GM21423 (cell line): ENCODE measurements around the gene ITFG2.
"Not testable (repeated sequence)": the region's sequence is repeated elsewhere in the genome, so short reads cannot be mapped to it uniquely, and the experiment has no call there.

Source experiments
- ATAC-seq: cut with Tn5 transposase; IDR thresholded peaks from one replicate; pipeline ENCODE4 v1.9.1; 2021; ENCODE audit warnings: mild to moderate bottlenecking, moderate library complexity; ENCODE audit not compliant: unreplicated experiment

ITFG2 gene

DNA sequence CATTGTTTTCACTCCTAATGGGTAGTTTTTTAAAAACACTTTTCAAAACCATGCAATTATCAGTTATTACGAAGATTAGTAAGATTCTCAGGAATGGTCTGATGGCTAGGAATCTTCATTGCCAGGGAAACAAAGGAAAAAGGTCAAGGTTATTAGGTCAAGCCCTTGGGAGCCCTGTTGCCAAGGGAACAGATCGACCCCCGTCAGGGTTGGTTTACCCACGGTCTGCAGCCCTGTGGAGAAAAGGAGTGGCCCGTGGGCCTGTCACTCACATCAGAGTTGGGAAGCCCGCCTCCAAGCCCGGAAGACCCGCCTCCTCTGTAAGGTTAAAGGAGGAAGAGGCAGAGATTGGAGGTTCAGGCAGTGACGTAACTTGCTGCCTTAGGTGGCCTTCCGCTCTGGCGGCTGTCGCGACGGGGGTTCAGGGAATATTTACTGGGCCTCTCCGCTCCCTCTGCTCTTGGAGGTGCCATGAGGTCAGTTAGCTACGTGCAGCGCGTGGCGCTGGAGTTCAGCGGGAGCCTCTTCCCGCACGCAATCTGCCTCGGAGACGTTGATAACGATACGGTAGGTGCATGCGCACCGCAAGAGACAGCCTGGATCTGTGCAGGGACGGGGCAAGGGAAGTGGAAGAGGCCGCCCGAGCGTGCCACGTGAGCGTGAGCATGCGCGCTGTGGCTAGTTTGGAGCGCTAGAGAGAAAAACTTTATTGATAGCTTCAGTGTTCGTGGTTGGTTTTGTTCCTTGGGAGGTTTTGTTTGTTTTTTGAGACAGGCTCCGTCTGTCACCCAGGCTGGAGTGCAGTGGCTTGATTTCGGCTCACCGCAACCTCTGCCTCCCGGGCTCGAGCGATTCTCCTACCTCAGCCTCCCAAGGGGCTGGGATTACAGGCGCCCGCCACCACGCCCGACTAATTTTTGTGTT, at the start of gene ITFG2:
ITFG2 (plus strand) TSS at position 379 of the 924 bp plus-strand sequence; CDS start at position 472, 93 bp downstream.
- ATAC-seq = peak; percentile 95

DNA sequence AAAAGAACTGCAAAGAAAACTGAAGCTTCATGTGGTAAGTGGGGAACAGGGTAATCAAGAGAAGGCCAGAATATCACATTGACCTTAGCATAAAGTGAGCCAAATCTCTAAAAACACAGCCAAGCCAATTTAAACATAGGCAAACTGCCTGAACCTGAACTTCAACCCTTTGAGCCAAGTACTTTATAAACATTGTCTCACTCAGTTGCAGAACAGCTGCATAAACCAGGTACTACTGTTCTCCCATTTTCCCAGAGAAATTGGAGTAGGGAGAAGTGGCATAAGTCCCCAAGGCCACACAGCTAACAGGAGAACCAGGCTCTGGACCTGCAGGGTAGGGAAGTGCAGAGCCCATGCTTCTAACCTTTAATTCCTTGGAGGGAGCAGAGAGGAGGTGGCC, 48.1 kb upstream of the ITFG2 start:
- no peak for ATAC-seq

DNA sequence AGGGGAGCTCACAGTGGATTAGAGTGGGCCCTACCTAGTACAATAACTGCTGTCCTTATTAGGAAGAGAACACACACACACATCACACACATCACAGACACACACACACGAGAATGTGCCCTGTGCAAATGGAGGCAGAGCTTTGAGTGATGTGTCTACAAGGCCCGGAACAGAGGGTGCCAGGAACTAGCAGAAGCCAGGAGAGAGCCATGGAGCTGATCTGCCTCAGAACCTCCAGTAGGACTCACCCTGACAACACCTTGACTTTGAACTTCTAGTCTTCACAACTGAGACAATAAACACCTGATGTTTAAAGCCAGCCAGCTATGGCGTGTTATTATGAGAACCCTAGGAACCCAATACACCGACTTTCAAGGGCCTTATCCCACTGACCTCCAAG, 47.4 kb upstream of the ITFG2 start:
- no peak for ATAC-seq

DNA sequence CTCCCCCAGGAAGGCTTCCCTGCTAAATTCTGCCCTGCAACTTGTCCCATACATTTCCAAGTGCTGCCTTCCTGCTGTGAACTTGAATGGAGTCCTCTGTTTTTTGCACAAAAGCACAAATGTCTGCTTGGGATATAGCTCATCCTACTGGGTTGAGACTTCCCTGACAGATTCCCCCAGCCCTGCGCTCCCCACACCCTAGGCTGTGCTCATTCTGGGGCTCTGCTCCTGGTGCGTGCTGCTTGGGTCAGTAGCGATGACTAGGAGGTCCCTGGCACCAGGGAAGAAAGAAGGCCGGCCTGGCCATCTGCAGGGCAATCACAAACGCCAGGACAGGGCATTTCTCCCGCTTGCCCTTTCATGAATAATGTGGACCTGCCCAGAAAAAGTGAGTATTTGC, 46.9 kb upstream of the ITFG2 start:
- ATAC-seq = no peak

DNA sequence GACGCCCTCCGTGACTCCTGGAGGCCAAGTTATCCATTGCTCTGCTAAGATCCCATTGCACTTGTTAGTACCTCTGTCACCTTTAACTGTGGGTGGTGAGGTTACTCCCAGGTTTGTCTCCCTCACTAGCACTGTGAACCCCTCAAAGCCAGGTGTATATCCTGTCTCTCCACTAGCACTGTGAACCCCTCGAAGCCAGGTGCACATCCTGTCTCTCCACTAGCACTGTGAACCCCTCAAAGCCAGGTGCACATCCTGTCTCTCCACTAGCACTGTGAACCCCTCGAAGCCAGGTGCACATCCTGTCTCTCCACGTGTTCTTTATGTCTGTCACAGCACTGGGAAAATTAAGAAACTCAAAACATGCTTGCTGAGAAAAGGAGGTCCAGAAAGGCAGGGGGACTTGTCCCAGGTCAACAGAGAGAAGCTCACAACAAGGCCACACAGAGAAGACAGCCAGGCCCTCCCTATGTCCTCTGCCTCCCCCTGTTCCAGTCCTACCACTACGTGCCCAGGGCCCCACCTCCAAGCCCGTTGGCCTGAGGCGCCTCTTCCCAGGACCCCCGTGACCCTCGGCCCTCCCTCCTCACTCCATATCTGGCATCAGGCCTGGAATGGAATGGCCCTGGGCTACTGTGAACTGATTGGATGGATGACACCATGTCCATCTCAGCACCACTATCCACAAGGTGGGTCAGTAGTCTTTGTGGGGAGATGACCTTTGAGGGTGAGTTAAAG, 44.1 kb upstream of the ITFG2 start:
- no peak for ATAC-seq

DNA sequence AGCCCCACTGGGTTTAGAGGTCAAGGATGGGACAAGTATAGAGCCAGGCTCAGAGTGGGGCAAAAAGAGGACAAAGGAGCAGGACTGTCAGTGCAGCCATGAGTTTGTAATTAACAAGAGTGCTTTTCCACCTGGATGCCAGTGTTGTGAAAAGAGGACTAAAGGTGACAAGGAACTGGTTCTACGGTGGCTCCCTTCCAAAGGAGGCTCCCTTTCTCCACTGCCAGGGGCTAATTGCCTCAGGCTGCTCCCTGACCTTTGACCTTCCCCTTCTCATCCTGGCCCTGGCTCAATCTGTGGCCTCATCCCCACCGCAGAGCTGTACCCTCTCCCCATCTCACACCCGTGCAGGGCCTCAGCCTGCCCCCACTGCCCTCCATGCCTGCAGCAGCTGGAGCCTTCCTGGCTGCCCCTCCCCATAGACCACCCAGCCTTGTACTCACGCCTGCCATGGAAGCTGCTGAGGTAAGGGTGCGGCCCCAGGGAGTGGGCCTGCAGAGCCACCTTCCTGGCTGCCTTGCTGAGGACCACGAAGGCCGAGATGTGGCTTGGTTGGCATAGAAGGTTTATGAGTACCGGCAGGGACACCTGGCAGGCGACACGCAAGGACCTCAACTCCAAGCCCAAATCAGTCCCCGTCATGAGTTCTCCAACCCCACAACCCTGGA, 42.5 kb upstream of the ITFG2 start:
- ATAC-seq = no peak

DNA sequence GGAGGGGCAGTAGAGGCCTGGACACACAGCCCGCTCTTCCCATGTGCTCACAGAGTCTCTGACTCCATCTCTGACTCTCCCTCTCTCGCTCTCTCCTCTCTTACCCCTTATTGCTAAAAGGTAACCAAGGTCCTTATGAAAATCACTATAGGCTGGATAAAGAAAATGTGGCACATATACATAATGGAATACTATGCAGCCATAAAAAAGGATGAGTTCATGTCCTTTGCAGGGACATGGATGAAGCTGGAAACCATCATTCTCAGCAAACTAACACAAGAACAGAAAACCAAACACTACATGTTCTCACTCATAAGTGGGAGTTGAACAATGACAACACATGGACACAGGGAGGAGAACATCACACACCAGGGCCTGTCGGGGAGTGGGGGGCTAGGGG, 41.9 kb upstream of the ITFG2 start:
- not testable (repeated sequence) for ATAC-seq

DNA sequence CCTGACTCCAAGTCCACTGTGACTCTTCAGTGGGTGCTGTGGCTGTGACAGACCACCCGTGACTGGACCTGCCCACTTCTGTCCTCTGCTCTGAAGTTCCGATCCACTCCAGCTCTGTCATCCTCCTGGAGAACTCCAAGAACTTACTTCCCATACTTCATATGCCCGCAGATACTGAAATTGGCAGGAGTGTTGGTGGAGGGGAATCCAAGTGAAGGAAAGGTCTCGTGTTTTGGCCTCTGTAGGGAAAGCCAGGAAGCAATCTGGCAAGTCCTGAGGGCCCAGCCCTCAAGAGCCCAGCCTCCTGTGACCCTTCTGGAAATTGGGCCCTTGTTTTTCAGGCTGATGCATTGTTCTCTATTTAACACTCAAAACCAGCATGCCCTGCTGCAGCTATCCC, 40.1 kb upstream of the ITFG2 start:
- no peak for ATAC-seq

DNA sequence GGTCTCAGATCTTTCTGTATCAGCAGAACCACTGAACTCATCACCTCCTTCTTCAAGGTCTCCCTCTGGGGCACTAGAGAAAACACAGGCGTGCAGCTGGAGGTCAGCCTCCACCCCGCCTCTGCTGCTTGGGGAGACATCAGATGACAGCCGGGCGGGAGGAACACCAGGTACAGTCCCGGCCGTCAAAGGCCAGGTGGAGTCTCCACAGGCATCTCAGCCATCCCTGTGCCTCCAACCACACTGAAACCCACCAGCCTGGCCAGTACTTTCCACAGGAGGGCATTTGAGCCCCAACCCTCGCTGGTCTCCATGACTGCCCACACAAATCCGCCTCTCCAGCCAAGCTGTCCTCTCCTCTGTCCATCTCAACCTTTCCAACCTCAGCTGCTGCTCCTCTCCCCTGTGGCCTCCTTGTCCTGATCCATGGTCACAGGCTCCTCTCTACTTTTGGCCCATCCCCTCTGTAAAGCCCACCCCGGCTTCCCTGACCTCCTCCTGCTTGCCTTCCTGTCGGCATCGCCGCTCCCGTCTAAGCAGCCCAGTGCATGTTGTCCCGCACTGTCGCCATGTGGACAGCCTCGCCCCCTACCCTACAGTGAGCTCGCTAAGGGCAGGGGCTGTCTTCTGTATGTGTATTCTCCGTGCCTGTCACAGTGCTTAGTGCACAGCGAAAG, 39.1 kb upstream of the ITFG2 start:
- no peak for ATAC-seq

DNA sequence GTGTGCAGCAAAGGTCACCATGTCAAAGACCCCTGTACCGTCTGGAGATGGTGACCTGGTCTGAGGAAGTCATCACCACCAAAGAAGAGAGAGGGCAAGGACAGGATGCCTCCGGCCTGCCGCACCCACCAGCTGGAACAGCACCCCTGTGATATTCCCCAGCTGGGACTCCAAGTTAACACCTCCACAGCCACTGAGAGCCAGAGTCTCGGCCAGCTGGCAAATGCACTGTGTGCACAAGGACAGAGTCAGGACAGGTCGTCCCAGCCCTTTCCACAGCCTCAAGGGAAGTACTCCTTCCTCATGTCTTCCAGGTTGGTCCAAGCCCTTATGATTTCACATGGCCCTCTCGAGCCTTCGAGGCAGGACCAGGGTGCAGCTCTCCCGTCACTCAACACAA, 37.0 kb upstream of the ITFG2 start:
- ATAC-seq = no peak

DNA sequence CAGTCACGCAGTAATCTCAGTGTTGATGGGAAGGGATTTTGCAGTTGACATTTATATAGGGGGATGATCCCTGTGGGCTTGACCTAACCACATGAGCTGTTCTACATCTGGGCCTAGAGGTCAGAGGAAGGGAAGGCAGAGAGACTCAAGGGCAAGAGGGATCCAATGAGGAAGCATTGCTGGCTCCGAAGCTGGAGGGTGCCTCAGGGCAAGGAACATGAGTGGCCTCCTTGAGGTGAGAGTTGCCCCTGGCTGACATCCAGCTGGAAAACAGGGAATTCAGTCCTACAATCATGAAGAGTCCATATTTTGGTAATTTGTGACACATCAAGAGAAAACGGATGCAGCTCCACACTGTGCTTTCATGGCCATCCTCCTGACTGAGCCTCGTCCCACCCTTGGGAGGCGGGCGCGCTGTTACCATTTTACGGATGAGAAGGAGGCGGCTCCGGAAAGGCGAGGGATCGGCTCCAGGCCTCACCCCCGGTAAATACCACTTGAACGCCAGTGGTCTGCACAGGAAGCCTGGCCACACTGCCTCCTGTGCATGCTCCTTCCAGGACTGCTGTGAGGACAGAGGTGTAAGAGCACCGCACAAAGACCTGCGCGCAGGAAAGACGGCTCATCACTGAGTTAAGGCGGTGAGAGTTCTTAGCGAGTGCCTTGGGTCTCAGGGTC, 36.2 kb upstream of the ITFG2 start:
- no peak for ATAC-seq

DNA sequence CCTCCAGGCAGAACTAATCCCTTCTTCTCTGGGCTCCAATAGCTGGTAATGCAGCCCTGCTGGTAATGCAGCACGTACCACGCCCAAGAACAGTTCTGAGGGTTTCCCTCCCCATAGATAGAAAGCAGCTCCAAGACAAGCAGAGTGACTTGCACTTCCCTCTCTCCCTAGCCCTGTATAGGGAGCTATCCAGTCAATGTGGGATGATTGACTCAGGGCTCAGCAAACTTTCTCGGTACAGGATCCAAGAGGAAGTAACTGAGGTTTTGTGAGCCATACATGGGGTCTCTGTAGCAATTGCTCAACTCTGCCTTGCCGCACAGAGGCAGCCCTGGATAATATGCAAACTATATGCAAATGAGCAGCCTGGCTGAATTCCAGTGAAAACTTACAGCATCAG, 33.2 kb upstream of the ITFG2 start:
- no peak for ATAC-seq

DNA sequence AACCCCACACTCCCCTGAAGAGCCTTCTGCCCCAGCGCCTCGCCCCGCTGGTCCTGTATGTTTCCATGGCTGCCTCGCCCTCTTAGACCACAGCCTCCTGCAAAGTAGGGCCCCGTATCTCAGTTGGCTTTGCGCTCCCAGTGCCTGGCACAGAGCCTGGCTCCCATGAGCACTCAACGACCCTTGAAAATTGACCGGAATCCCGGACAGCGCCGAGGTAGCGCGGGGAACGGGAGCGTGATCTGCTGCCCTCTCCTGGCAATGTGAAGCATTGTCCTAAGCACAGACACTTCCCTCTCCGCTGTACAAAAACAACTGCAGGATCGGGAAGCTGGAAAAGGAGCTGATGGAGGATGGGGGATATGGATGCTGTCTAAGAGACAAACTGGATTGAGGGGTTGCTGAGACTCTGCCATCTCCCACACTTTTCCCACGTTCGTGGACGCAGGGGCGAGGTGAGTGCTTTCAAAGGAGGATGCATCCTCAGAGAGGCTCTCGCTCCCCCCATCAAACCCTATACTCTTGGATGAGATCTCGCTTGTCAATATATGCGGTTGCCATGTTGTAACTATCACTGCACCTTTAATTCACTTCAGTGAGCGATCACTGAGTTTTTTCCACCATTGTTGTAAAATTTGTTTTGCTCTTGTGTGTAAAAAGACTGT, 28.4 kb upstream of the ITFG2 start:
- no peak for ATAC-seq

DNA sequence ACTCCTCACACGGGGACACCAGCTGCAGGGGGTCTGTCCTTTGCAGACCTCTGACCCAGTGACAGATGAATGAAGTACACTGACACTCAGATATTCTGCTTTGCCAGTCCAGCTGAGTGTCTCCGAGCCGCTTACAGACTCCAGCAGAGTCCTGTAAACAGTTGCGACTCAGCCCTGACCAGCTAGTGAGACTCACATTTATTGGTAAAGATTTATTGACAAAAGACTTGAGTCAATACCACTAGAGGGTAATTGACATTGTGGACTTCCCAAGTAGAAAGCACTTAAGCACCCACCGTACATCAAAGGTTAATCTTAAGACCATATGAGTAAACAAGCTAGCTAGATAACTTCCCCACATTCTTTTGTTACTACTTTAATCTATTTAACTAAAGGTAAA, 27.5 kb upstream of the ITFG2 start:
- ATAC-seq = no peak

DNA sequence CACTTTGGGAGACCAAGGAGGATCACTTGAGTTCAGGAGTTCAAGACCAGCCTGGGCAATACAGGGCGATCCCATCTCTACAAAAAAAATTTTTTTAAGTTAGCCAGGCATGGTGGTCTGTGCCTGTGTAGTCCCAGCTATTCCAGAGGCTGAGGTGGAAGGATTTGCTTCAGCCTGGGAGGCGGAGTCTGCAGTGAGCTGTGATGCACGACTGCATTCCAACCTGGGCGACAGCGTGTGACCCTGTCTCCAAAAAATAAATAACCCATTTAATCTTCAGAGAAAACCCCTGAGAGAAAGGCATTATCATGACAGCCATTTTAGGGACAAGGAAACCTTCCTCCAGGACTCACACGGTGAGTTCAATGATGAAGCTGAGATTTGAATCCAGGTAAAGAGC, 21.4 kb upstream of the ITFG2 start:
- ATAC-seq = no peak

DNA sequence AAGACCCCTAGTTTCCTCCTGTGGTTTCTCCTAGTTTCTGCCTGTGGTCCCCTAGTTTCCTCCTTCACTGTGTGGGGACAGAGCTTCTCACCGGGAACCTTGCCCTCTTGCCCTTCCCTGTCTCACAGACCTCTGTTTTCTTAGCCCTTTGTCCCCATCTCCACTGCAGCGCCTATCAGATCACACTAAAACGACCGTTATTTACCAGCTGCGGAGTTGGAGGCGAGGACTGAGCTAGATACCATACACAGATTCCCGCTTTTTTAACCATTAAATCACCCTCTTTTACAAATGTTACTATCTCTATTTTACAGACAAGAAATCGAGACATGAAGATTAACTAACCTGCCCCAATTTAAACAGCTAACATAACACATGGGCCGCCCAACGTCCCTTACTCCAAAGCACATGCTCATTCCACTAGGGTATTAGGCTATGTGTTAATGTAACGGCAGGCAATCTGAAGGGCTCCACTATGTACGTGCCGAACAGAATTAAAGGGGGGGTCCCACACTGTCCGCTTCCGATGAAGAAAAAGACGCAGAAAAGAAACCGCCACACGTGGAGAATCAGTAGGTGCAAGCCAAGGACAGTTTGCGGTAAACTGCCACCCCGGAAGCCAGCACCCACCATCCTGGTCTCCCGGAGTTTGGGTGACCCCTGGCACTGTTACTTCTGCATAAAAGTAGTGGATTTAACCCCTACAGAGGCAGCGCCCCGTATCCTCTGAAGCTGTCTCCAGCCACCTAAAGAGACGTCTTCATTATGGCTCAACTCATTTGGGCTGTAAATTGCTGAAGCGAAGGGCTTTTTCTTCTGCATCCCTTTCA, 19.6 kb upstream of the ITFG2 start:
- ATAC-seq = no peak

DNA sequence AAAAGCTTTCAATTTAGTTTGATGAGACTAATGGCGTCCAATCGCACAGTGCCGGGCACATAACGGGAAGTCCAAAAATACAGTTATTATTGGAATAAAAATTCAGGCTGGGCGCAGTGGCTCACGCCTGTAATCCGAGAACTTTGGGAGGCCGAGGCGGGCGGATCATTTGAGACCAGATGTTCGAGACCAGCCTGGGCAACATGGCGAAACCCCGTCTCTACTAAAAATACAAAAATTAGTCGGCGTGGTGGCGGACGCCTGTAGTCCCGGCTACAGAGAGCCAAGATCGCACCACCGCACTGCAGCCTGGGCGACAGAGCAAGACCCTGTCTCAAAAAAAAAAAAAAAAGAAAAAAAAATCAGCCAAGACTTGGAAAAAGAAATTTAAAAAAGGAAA, 18.9 kb upstream of the ITFG2 start:
- ATAC-seq = no peak

DNA sequence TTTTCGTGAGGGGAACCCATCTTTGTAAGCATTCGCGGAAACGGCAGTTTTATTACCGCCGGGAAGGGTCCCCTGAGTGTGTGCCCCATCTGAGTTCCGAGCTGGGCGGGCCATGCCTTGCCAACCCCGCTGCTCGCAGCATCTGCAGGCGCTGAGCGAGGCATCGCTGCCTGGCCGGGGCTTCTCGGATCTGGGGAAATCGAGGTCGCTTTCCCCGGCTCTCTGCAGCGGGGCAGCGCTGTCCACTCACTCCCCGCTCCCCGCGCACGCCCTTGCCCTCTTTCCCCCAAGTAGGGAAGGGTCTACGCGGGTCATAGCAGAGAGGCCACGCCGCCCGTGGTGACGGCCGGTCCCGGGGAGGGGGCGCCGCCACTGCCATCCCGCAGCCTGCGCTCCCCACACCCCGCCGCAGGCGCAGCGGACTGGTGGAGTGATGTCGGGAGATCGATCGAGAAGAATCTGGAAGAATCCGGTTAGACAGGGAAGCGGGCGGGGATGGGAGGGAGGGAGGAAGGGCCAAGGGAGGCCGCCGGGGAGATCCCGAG, 18.2 kb upstream of the ITFG2 start:
- peak; percentile 1 for ATAC-seq
